Germinal center (tissue), 1 donor: Measurements from ENCODE around the gene HSPB3.
"Not testable (repeated sequence)": the region's sequence is repeated elsewhere in the genome, so short reads cannot be mapped to it uniquely, and the experiment has no call there.

Source experiments
- DNase-seq: peaks from one replicate; pipeline ENCODE4 v3.0.0; 2012; ENCODE audit warnings: mixed read lengths, low spot score

The HSPB3 gene, protein sequence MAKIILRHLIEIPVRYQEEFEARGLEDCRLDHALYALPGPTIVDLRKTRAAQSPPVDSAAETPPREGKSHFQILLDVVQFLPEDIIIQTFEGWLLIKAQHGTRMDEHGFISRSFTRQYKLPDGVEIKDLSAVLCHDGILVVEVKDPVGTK

DNA sequence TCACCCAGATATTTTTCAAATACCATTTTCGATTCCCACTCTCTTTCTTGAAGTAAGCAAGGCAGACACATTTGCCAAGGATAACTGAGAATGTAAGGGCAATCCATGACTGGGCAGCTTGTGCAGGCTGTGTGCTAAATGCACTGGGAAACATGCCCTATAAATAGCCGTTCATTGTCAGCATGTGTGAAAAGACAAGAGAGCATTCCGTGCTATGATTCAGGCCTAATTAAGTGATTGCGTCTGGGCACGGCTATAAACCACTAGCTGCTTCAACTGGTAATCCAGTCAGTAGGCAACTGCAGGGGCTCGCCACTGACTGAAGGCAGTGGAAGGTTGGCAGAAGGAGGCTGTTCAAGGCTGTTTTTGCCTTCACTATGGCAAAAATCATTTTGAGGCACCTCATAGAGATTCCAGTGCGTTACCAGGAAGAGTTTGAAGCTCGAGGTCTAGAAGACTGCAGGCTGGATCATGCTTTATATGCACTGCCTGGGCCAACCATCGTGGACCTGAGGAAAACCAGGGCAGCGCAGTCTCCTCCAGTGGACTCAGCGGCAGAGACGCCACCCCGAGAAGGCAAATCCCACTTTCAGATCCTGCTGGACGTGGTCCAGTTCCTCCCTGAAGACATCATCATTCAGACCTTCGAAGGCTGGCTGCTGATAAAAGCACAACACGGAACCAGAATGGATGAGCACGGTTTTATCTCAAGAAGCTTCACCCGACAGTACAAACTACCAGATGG lies at the start of gene HSPB3:
Gene HSPB3 (plus strand): TSS at position 287 of the 745 bp plus-strand sequence. CDS start 91 bp downstream, at position 378.
- DNase-seq = no peak

DNA sequence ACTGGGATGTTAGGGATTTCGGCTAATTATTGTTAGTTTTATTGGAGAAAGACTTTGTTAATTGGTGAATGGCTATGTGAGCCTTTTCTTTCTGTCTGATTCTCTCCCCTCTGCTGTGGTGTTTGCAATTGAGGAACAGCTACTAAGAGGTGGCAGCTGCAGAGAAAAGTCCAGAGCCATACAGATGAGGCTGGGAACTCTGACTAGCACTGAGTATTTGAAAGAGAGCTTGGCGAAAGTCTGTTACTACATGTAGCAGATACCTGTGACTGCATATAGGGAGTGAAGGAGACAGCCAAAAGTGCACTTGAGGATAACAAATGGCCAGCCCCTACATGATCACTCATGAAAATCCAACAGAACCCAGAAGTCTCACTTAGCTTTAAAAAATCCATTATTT lies 44.3 kb upstream of the HSPB3 start:
- DNase-seq = no peak

DNA sequence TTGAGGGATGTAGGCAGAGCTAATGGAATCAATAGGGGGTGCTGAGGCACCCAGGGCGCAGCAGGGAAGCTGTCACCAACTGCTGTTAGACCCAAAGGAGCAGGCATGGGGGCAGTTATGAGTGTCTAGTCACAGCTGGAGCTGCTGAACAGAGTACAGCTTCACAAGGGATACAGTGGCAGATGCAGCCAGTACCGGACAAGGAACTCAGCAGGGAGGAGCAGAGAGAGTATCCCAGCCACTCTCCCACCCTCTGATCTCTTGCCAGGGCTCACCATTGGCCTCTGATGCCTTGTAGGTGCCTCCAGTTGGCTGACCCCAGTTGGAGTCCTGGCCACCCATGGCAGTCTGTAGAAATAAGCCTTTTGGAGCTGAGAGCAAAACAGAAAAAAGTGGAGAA lies 42.6 kb upstream of the HSPB3 start:
- no peak for DNase-seq

DNA sequence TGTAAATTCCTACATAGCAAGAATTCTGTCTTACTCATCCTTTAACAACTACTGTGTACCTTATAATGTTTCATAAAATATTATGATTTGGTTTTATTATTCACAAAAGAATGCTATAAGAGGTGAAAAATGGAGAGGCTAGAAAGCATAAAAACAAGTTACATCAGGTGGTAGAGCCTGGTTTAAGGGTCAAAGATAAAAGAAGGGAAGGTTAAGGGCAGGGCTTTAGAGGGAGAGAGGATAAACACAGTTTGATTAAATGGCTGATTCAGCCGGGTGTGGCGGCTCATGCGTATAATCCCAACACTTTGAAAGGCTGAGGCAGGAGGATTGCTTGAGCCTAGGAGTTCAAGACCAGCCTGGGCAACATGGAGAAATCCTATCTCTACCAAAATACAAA lies 40.4 kb upstream of the HSPB3 start:
- DNase-seq = no peak

DNA sequence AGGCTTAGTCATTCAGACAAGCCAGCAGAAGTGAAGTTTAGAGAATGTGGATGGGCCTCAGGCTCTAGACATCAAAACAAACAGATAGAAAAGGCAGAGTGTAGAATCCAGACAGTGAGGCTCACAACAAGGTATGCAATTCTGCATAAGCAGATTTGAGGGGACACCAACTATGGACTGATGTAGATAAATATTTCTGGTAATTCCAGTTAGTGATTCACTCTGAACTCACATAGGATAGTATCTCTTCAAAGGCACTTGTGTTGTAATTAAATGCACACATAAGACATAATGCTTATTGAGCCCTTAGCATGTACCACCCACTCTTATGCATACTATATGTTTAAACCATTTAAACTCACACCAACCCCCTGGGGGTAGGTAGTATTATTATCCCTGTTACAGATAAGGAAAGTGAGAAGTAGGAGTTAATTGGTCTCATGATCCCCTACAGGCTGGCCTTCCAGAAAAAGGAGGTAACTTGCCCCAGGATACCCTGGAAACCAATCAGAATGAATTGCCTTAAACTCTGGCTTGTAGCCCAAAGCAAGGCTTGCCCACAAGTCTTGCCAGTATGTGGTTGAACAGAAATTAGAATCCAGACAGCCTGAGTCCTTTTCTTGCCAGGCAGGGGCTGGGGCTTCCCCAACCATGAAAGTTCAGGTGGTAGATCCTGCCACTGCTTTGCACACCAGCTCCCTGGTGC lies 39.5 kb upstream of the HSPB3 start:
- no peak for DNase-seq

DNA sequence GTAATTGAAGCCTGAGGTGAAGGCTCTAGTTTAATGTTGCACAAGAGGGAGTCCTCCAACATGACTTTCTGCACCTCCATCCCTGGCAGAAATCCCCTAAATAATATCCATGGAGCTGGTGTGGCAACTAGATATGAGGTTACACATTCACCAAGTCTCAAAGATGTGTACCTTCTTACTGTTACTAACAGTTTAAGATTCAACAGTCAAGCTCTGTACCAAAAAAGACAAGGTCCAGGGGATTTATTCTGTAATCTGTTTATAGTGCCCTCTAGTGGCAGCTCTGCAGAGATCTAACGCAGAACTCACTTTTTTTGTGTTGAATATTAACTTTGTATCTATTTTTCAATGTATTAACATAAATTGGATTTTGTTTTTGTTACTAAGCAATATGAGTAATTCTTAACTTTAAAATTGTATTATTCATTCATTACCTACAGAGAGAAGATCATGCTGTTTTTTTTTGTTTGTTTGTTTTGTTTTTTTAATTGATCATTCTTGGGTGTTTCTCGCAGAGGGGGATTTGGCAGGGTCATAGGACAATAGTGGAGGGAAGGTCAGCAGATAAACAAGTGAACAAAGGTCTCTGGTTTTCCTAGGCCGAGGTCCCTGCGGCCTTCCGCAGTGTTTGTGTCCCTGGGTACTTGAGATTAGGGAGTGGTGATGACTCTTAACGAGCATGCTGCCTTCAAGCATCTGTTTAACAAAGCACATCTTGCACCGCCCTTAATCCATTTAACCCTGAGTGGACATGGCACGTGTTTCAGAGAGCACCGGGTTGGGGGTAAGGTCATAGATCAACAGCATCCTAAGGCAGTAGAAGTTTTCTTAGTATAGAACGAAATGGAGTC lies 35.7 kb upstream of the HSPB3 start:
- peak; percentile 31 for DNase-seq

DNA sequence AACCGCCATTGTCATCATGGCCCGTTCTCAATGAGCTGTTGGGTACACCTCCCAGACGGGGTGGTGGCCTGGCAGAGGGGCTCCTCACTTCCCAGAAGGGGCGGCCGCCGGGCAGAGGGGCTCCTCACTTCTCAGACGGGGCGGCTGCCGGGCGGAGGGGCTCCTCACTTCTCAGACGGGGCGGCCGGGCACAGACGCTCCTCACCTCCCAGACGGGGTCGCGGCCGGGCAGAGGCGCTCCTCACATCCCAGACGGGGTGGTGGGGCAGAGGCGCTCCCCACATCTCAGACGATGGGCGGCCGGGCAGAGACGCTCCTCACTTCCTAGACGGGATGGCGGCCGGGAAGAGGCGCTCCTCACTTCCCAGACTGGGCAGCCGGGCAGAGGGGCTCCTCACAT lies 35.0 kb upstream of the HSPB3 start:
- DNase-seq = not testable (repeated sequence)

DNA sequence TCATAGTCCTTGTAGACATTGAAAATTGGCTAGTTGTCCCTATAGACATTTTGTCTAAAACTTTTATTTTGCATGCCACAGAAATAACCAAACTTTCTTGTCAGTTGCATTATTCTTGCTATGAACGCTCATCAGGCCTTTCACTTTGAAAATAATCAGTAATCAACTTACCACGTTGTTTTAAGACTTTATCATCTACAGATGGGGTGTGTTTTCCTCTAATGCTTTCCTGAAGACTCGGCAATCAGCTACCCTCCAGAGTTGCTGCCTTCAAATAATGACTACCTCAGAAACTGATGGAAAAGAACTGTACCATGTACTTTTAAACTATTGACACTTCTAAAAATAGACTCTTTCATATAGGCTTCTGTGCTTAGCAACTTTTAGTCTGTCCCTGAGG lies 33.5 kb upstream of the HSPB3 start:
- no peak for DNase-seq

DNA sequence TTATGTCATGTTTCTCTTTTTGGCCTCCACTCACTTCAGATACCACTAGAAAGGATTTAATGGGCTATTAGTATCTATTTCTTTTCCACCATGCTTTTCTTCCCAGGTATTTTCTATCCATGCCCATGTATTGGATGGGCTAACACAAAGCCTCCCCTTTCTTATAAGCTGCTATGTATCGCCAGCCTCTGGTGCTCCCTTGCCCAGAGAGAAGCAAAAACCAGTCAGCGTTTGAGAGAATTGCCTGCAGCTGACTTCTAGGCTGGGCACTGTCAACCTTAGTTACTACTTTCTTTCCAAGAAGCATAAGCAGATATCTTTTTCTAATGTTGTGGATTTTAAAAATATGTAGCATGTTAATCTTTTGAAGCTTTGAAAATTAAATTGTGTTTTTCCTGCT lies 30.2 kb upstream of the HSPB3 start:
- no peak for DNase-seq

DNA sequence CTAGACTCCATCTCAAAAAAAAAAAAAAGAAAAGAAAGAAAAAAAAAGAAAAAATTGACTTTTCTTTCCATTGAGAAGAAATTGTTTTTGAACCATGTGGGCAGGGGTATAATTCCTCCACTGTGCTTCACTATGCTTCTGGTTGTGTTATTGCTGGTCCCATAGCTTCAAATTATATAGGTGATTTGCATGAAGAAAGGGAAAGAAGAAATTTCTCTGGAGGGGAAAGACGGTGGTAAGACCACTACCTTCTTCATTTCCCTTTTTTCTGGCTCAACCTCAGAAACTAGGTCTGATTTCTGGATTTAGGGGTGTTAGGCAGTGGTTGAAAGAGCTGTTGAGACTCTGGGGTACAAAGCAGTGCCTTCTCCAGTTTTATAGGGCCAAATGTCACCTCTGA lies 29.3 kb upstream of the HSPB3 start:
- no peak for DNase-seq

DNA sequence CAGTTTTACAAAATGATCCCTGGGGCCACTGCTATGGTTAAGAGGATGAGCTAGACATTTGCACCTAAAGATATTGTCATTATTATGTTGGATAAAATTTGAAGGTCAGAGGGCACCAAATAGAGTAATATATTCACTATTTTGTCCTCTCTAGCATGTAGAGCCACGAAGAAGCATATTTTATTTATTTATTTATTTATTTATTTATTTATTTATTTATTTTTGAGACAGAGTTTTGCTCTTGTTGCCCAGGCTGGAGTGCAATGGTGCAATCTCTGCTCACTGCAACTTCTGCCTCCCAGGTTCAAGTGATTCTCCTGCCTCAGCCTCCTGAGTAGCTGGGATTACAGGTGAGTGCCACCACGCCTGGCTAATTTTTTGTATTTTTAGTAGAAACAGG lies 20.8 kb upstream of the HSPB3 start:
- DNase-seq = not testable (repeated sequence)

DNA sequence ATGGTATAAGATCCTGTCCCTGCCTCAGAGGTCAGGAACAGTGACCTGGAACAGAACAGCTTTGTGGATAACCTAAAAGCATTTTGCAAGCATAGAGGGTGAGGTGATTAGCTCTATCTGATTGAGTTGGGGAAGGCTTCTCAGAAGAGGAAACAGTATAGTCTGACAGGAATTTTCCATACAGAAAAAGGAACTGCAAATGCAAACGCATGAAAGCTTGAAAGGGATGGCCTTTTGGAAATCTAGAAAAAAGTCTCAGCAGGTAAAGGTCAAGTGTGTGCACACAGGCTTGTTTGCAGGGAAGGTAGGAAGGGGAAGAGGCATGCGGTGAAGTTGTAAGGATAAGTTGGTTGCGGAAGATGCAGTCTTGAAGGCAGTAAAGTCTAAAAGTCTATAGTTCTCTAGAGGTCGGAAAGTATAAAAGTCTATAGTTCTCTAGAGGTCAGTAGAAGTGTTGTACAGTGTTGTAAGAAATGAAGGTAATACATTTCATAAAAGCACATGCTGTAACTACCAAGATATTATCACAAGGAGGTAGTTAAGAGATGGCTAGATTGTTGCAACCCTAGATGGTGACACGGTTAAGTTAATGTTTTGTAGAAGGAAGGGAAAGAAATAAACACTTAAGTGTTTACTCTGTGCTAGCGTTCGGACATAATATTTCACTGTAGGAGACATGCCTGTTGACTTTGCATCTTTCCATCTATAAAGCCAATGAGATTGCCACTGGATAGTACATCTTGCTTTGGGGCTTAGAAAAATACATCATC lies 16.7 kb upstream of the HSPB3 start:
- DNase-seq = no peak

DNA sequence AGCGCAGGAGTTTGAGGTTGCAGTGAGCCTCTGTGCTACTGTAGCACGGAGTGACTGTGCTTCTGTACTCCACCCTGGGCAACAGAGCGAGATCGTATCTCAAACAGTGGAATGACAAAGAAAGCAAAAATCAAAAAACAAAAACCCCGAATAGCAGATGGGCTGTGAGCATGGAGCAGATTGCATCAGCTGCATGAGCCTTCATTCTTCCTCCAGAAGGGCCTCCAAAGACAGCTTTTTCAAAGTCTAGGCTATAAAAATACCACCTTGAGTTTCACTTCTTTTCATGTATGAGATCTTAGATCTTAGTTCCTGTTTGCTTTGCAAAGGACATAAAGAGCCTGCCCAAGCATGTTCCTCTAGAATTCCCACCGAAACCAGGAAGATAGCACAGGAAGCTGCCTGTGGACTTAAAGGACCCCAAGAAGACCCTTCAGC lies 15.0 kb upstream of the HSPB3 start:
- DNase-seq = no peak

DNA sequence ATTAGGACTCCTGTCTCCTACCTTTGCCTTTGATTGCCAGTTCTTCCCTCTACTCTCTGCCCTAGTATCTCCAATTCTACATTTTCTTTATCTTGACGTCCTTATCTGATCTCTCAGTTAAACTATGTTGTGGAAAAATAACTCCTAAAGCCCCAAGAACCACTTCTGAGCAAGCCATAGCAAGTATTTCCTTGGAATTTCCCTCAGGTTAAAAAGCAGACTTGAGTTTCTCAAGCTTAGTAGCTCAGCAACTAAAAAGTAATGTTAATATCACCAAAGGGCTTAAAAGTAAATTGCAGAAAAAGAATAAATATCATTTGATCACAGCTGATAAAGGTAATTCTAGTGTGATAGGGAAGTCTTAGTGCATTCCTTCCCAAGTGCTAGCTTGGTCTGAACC lies 13.2 kb upstream of the HSPB3 start:
- DNase-seq = no peak

DNA sequence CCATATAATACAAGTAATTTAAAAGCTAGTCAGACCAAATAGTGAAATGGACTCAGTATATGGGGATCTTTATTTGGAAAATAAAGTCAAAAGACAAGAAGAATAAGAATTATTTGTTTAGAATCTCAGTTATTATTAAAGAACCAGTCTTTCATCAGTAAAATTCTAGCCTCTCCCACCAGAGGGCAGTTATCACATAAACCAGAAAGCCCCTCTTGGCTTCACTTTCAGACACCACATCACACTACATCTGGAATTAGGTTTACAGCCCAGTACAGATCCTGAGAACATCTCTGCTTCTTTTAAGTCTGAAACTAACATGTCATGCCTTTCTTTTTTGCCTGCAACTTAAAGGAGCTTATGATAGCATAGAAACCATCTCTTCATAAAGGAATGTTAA lies 12.2 kb upstream of the HSPB3 start:
- peak; percentile 6 for DNase-seq

DNA sequence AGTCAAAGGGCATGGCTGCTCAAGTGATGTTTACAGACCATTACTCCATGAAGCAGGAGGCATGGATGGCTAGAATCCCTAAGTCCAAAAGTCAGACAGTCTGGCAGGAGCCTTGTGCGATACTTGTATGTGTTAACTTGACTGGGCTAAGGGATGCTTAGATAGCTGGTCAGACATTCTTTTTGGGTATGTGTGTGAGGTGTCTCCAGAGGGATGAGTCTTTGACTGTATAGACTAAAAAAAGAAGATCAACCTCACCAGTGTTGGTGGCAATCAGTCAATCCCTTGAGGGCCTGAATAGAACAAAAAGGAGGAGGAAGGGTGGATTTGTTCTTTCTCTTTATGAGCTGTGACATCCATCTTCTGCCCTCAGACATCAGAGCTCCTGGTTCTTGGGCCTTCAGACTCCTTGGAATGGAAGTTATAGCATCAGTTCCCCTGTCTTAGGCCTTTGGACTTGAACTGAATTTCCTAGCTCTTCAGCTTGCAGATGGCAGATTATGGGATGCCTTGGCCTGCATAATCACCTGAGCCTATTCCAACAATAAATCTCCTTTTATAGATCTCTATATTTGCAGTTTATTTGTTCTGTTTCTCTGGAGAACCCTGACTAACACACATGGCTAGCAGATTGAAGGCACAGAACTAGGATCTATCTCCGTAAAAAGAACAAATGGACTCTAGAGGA lies 9.7 kb upstream of the HSPB3 start:
- DNase-seq = no peak

DNA sequence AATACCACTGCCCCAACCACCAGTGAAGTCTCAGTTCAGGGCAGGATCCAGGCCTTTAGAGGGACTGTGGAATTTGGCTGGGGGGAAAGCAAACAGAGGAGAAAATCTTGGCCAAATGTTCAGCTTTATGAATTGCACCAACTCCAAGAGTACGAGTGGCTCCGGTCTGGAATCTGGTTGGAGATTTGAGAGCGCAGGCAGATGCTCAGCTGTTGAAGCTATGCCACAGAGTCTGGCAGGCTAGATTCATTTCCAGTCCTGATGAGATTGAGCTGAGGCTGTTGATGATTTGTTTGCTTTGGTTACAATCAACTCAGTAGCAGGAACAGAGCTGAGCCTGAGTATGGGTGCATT lies 9.1 kb upstream of the HSPB3 start:
- DNase-seq = no peak

DNA sequence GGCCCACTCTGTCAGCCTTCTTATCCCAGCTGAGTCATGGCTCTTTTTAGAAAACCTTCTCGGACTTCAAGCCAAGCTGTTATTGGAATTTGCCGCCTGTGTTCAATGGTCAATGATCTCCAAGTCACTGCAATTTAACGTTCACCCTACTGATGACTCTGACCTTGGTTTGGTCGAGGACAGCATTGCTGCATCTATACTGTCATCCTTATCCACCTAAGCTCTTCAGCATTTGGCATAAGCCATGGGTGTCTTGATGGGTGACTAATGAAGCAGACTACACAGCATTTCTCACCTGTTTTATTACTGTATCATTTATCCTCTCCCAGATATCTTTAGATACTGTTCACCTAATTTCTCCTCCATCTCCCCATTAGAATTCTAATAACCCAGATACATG lies 5.6 kb upstream of the HSPB3 start:
- DNase-seq = no peak

DNA sequence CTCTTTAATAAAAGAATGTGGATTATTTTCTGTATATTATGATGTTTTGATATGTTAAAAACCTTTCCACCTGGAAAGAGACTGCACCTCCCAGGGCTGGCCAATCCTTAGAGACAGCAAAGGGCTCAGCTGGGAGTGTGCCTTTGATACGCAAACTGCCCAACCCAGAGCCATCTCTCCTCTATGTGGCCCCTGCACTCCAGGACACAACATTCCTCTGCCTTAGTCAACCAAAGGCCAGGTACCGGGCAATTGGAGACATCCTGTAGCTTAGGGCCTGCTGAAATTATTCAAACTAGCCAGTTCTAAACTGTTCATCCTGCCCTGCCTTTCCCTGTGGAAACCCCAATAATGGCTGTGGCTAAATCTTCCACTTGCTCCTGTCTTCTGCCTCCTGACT lies 5.0 kb upstream of the HSPB3 start:
- no peak for DNase-seq

DNA sequence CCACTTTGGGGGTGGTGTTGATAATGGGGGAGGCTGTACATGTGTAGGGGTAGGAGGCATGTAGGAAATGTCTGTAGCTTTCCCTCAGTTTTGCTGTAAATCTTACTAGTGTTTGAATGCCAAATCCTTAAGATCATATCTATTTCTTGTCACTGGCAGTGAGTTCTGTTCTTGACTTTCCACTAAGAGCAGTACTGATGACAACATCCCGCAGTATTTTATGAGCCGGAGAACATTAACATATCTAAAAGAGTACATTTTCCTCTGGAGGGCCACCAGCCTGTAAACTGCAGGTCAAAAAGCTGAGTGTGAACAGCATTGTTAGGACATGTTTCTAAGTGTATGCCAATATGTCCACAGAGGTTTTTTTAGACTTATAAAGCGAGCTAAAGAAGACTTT lies 2.5 kb upstream of the HSPB3 start:
- DNase-seq = no peak

DNA sequence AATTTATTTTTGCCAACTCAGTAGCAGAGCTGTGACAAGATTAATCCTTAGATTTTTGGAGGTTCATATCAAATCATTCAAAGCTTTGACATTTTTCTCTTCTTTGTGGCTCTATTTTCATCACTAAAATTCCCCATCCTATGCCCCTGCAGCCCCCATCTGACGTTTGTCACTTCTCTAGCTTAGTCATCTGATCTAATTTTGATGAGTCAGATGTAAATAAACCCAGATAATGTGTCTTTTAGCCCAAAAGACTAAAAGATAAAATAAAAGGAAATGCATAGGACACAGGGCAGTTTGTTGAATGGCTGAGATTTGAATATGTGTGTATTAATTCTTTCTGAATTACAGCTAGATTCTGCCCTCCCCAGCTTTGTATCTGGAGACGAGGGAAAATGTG lies 897 bp upstream of the HSPB3 start:
- no peak for DNase-seq
